ENCODE measurements around the gene ZNF526.

DNA sequence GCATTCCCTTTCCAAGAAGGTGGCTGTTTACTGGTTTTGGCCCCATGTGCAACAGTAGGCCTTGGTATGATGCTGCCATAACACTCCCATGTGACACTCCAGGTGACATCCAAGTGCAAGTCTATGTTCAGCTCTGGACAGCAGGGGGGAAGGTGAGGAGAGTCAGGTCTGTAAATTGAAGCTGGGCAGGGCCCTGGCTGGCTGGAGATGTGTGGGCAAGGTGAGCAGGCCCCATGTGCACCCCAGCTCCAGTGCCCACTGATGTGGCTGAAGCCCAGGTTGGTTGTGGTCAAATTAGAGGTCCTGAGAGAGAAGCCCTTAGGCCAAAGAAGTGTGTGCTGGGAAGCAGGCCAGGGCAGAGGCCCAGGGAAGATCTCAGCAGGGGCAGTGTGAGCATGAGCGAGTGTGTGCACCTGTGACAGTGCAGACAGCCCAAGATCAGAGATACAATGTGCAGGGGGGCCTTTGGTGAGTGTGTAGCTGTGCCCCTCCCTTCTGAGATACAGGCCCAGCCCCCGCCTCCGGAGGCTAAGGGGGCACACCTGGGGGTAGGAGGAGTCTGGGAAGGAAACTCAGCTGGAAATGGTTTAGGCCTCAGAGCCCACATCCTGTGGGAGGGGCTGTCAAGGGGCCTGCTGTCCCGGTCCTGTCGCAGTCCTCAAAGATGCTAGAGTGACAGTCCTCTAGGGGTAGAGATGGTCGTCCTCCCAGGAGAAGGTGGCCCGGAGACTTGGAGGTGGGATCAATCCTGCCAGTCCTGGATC lies 21.3 kb upstream of the ZNF526 start:
- TF ChIP-seq CTCF (IDR thresholded peaks at IDR 0.05), result no peak
- no peak for TF ChIP-seq POLR2A (IDR thresholded peaks at IDR 0.05)
- no peak for TF ChIP-seq POLR2AphosphoS5 (IDR thresholded peaks at IDR 0.05)
